GM13976 (cell line): ENCODE results near the gene ACY1.

Source experiments
- DNase-seq: peaks from one replicate; pipeline ENCODE4 v3.0.0; 2012; ENCODE audit warnings: low spot score
- CTCF ChIP-seq: IDR thresholded peaks from 2 replicates; pipeline ENCODE4 v1.5.1; 2012; ENCODE audit warnings: borderline replicate concordance, mild to moderate bottlenecking; ENCODE audit not compliant: insufficient read depth; ENCODE audit errors: extremely low read depth, missing control alignments, control extremely low read depth
- in situ Hi-C: fragments of 300-500 bp; cut with MboI; formaldehyde crosslinking; loops from one replicate; pipeline ENCODE4 v1.12.0; 2022; ENCODE audit warnings: low sequenced_read_pairs, mixed read lengths, inconsistent platforms; ENCODE audit not compliant: unreplicated experiment

Gene ACY1

GRCh38 chr3:51968170-51968775 lies 15.1 kb upstream of the ACY1 start:
- in situ Hi-C loops = no loop called here
- no peak for TF ChIP-seq CTCF
- no peak for DNase-seq

- in situ Hi-C loops = no loop called here
- DNase-seq = no peak
- TF ChIP-seq CTCF = no peak
Measured at GRCh38 chr3:51968883-51969678, 14.3 kb upstream of the ACY1 start.

- no peak for TF ChIP-seq CTCF
- no peak for DNase-seq
- in situ Hi-C loops = no loop called here
Measured at GRCh38 chr3:51969841-51970240, 13.5 kb upstream of the ACY1 start.

GRCh38 chr3:51970606-51971300 lies 12.6 kb upstream of the ACY1 start:
- DNase-seq = no peak
- in situ Hi-C loops = no loop called here
- no peak for TF ChIP-seq CTCF

GRCh38 chr3:51971350-51971749 lies 12.0 kb upstream of the ACY1 start:
- DNase-seq = no peak
- no peak for TF ChIP-seq CTCF
- in situ Hi-C loops = no loop called here

GRCh38 chr3:51974277-51974962 lies 8.9 kb upstream of the ACY1 start:
- no peak for DNase-seq
- in situ Hi-C loops = no loop called here
- TF ChIP-seq CTCF = no peak
